K562 (cell line): ENCODE measurements around the gene SPINK8. TPM values are rescaled to one million over a fixed set of nuclear protein-coding genes. Genes with fewer than 3 reads are reported as not detected.

Experiments used
- CBFA2T3 ChIP-seq: fragments of 450-650 bp; IDR thresholded peaks from 2 replicates; pipeline ENCODE4 v1.6.1; 2017
- CHD7 ChIP-seq: fragments of 200-600 bp; sonication (generic); IDR thresholded peaks from one replicate; pipeline ENCODE4 v1.6.1; 2012; ENCODE audit warnings: mild to moderate bottlenecking, low read depth, low read length, inconsistent platforms
- CXXC5 ChIP-seq: fragments of 250-450 bp; sonication (Bioruptor Pico); IDR thresholded peaks from 2 replicates; pipeline ENCODE4 v1.8.0; 2022; ENCODE audit warnings: inconsistent platforms, mild to moderate bottlenecking, moderate library complexity
- ID3 ChIP-seq, 2 experiments: fragments of 250-450 bp in 1 of 2; fragments of 450-650 bp in 1 of 2; sonication (Bioruptor Pico) in 1 of 2; IDR thresholded peaks; 2 replicates each; pipeline versions ENCODE4 v1.6.1 to v1.8.0; 2016 to 2021; ENCODE audit warnings: mild to moderate bottlenecking in 2 of 2, moderate library complexity in 2 of 2, missing compliant biosample characterization in 1 of 2, missing genetic modification characterization in 1 of 2
- MTA2 ChIP-seq: fragments of 450-650 bp; IDR thresholded peaks from 2 replicates; pipeline ENCODE4 v1.6.1; 2016; ENCODE audit warnings: low read depth
- PCBP2 ChIP-seq: fragments of 200-400 bp; formaldehyde crosslinking; IDR thresholded peaks from 2 replicates; pipeline ENCODE4 v1.6.1; 2018; ENCODE audit warnings: low read length, low read depth, mild to moderate bottlenecking, moderate library complexity; ENCODE audit not compliant: poor library complexity, severe bottlenecking
- RBBP5 ChIP-seq: fragments of 200-600 bp; sonication (generic); IDR thresholded peaks from 2 replicates; pipeline ENCODE4 v1.6.1; 2012; ENCODE audit warnings: borderline replicate concordance, mild to moderate bottlenecking, low read length, control low read depth, inconsistent platforms; ENCODE audit not compliant: insufficient read depth, poor library complexity, severe bottlenecking
- RNF2 ChIP-seq: sonication (generic); IDR thresholded peaks from 2 replicates; pipeline ENCODE4 v1.6.1; 2016
- TAL1 ChIP-seq: fragments of 450-650 bp; IDR thresholded peaks from 2 replicates; pipeline ENCODE4 v1.6.1; 2016; ENCODE audit warnings: mild to moderate bottlenecking
- U2AF2 ChIP-seq: fragments of 200-400 bp; formaldehyde crosslinking; optimal IDR thresholded peaks from 2 replicates; pipeline ENCODE3; 2017; ENCODE audit warnings: low read depth, mild to moderate bottlenecking, low read length
- ZMIZ1 ChIP-seq, 2 experiments: fragments of 150-350 bp in 1 of 2; IDR thresholded peaks; 2 replicates each; pipeline ENCODE4 v1.6.1; 2012 to 2016; ENCODE audit warnings: low read depth in 2 of 2, low read length in 2 of 2, mild to moderate bottlenecking in 1 of 2, moderate library complexity in 1 of 2
- polyA plus RNA-seq, 8 experiments: library from polyadenylated mRNA; depleted of rRNA in 4 of 8; stranded (reverse) in 5 of 8; unstranded in 3 of 8; fragments of >200 nt; fragmentation: Nextera tagmentation in 2 of 8; fragmentation: Illumina TruSeq in 1 of 8; extraction: Ambion mirVana in 2 of 8; extraction: Trizol in 1 of 8; gene quantifications; 2 replicates each; pipeline versions ENCODE4 v1.2.1 to v1.2.3, GENCODE V29; 2011 to 2014; ENCODE audit warnings: inconsistent platforms in 1 of 8, missing spikeins in 1 of 8
- total RNA-seq, 7 experiments: library from RNA; depleted of rRNA in 6 of 7; stranded (reverse); fragments of >200 nt in 6 of 7; fragmentation: Illumina TruSeq in 2 of 7; extraction: Trizol in 2 of 7; gene quantifications; 2 replicates each; pipeline versions ENCODE4 v1.2.1 to v1.2.3, GENCODE V29; 2011 to 2021; ENCODE audit warnings: low replicate concordance in 1 of 7

Gene SPINK8
- total and polyA plus RNA-seq, 9 of the 15 experiments (the other 6 are each of a cell fraction or from before 2014, with no cell fraction given), result not detected

- TF ChIP-seq ZMIZ1 (IDR thresholded peaks at IDR 0.05; ENCODE audit: low read depth in 2 of 2, low read length in 2 of 2), result 0 out of 4 replicates have a peak, but pooled peaks of 1 of the 2 experiments have one; percentile 49
- peak; percentile 90 for TF ChIP-seq CBFA2T3
- TF ChIP-seq CXXC5, result peak; percentile 28; the same call in 1 of the 2 replicates
- TF ChIP-seq RBBP5, result no peak
- TF ChIP-seq MTA2, result peak; percentile 64
- peak; percentile 82 for TF ChIP-seq TAL1
- no peak for TF ChIP-seq CHD7
- TF ChIP-seq RNF2, result peak; percentile 56; the same call in 1 of the 2 replicates
- no peak for TF ChIP-seq U2AF2
- no peak for TF ChIP-seq ID3 (CRISPR knock-in tag; IDR thresholded peaks at IDR 0.05)
- TF ChIP-seq ID3 (tag; IDR thresholded peaks at IDR 0.05), result peak; percentile 36; the same call in 1 of the 2 replicates
- TF ChIP-seq PCBP2, result no peak
Measured at GRCh38 chr3:48294611-48295263, 38.7 kb downstream of the SPINK8 start (continued).
